ENCODE measurements around the gene SCGB2A2.

Gene SCGB2A2

GRCh38 chr11:62307950-62308349 is 38.0 kb downstream of the SCGB2A2 start:
- DNase-seq: no peak

GRCh38 chr11:62309991-62310390 is 40.0 kb downstream of the SCGB2A2 start:
- DNase-seq: no peak

- no peak for DNase-seq
Observed at GRCh38 chr11:62315431-62315830, 45.5 kb downstream of the SCGB2A2 start.

GRCh38 chr11:62322524-62322923 is 52.6 kb downstream of the SCGB2A2 start:
- no peak for DNase-seq

Measured in NCI-H1694 treated with DMSO at 0.1 percent for 48 hours (cell line).